Measurements from ENCODE around the gene AOPEP. TPM values are rescaled to one million over a fixed set of nuclear protein-coding genes. Genes with fewer than 3 reads are reported as not detected.

Gene AOPEP
- total RNA-seq, 2 experiments from 2014 or later = 10.7 to 12.2 TPM

- peaks cover 1% of the 10 kb centered on the region for H3K4me1 Mint-ChIP-seq (ENCODE audit: low read depth)
- POLR2A ChIA-PET = no interaction called here
- H3K36me3 Mint-ChIP-seq = no peaks in the 10 kb centered on the region
- CTCF ChIA-PET = interaction anchor here (0.7 kb wide), 1 partner anchor 411 kb away, joined by 3 read pairs; no protein-coding TSS in a partner anchor
- H3K9me3 Mint-ChIP-seq = no peaks in the 10 kb centered on the region
- DNase-seq = no peak
- intact Hi-C loops (cut with micrococcal nuclease) = loop anchor here (10.0 kb wide), 1 partner anchor 346 kb away; a partner anchor contains a TSS
- H3K4me3 Mint-ChIP-seq = no peak overlapping the region
- peaks cover 9% of the 10 kb centered on the region for H3K27me3 Mint-ChIP-seq
- H3K27ac Mint-ChIP-seq = no peak overlapping the region
Observed at GRCh38 chr9:94720846-94721549, 5.5 kb upstream of the AOPEP start.

- intact Hi-C loops (cut with micrococcal nuclease) = loop anchor here (10.0 kb wide), 1 partner anchor 347 kb away; a partner anchor contains a TSS
- CTCF ChIA-PET = interaction anchor here (0.7 kb wide), 1 partner anchor 410 kb away, joined by 3 read pairs; no protein-coding TSS in a partner anchor
- POLR2A ChIA-PET = no interaction called here
Observed at GRCh38 chr9:94721754-94722153, 4.7 kb upstream of the AOPEP start.

GRCh38 chr9:94725293-94725692, 1.2 kb upstream of the AOPEP start:
- Mint-ChIP-seq H3K36me3 (peaks cover 1% of the 10 kb centered on the region), H3K27me3 (peaks cover 3% of the 10 kb centered on the region), H3K27ac (no peak overlapping the region), H3K4me1 (ENCODE audit: low read depth) (peaks cover 12% of the 10 kb centered on the region), H3K4me3 (no peak overlapping the region), H3K9me3 (no peaks in the 10 kb centered on the region)
- DNase-seq = no peak
- ChIA-PET POLR2A (no interaction called here), CTCF (interaction anchor here (0.7 to 1.6 kb wide), 3 partner anchors 403 to 443 kb away, joined by 3 to 9 read pairs (median 6); no protein-coding TSS in a partner anchor)
- intact Hi-C loops (cut with micrococcal nuclease) = loop anchor here (5.0 to 10.0 kb wide), 2 partner anchors 350 to 782 kb away; a partner anchor contains a TSS

More at GRCh38 chr9:94721754-94722153, 4.7 kb upstream of the AOPEP start:
- no peak for DNase-seq
- no peak overlapping the region for H3K4me3 Mint-ChIP-seq
- H3K9me3 Mint-ChIP-seq = no peaks in the 10 kb centered on the region
- H3K27ac Mint-ChIP-seq = no peak overlapping the region
- peaks cover 5% of the 10 kb centered on the region for H3K27me3 Mint-ChIP-seq
- H3K4me1 Mint-ChIP-seq (ENCODE audit: low read depth) = peaks cover 1% of the 10 kb centered on the region
- no peaks in the 10 kb centered on the region for H3K36me3 Mint-ChIP-seq

GRCh38 chr9:94728719-94729118, 2.2 kb downstream of the AOPEP start:
- no peak overlapping the region for H3K4me3 Mint-ChIP-seq
- H3K27me3 Mint-ChIP-seq = no peaks in the 10 kb centered on the region
- peaks cover 12% of the 10 kb centered on the region for H3K4me1 Mint-ChIP-seq (ENCODE audit: low read depth)
- intact Hi-C loops (cut with micrococcal nuclease) = loop anchor here (5.0 to 10.0 kb wide), 2 partner anchors 354 to 779 kb away; a partner anchor contains a TSS
- no peaks in the 10 kb centered on the region for H3K9me3 Mint-ChIP-seq
- ChIA-PET CTCF (no interaction called here), POLR2A (no interaction called here)
- H3K36me3 Mint-ChIP-seq = peaks cover 1% of the 10 kb centered on the region
- no peak for DNase-seq
- no peak overlapping the region for H3K27ac Mint-ChIP-seq

GRCh38 chr9:94729199-94729598, 2.7 kb downstream of the AOPEP start:
- intact Hi-C loops (cut with micrococcal nuclease) = loop anchor here (5.0 to 10.0 kb wide), 2 partner anchors 354 to 778 kb away; a partner anchor contains a TSS
- H3K36me3 Mint-ChIP-seq = peaks cover 1% of the 10 kb centered on the region
- DNase-seq = no peak

GRCh38 chr9:94734054-94734754, 7.7 kb downstream of the AOPEP start:
- Mint-ChIP-seq H3K9me3 (no peaks in the 10 kb centered on the region), H3K27me3 (no peaks in the 10 kb centered on the region), H3K4me3 (no peak overlapping the region), H3K4me1 (ENCODE audit: low read depth) (no peaks in the 10 kb centered on the region), H3K36me3 (no peaks in the 10 kb centered on the region), H3K27ac (no peak overlapping the region)
- ChIA-PET CTCF (no interaction called here), POLR2A (no interaction called here)
- intact Hi-C loops (cut with micrococcal nuclease) = no loop called here
- DNase-seq = no peak

More at GRCh38 chr9:94729199-94729598, 2.7 kb downstream of the AOPEP start:
- ChIA-PET POLR2A (no interaction called here), CTCF (no interaction called here)
- H3K4me3 Mint-ChIP-seq = no peak overlapping the region
- no peaks in the 10 kb centered on the region for H3K9me3 Mint-ChIP-seq
- H3K27me3 Mint-ChIP-seq = no peaks in the 10 kb centered on the region
- peaks cover 12% of the 10 kb centered on the region for H3K4me1 Mint-ChIP-seq (ENCODE audit: low read depth)
- H3K27ac Mint-ChIP-seq = no peak overlapping the region

- Mint-ChIP-seq H3K36me3 (peaks cover 2% of the 10 kb centered on the region), H3K9me3 (no peaks in the 10 kb centered on the region), H3K4me3 (no peak overlapping the region), H3K4me1 (ENCODE audit: low read depth) (no peaks in the 10 kb centered on the region), H3K27ac (no peak overlapping the region), H3K27me3 (no peaks in the 10 kb centered on the region)
- POLR2A ChIA-PET = no interaction called here
- CTCF ChIA-PET = no interaction called here
- no peak for DNase-seq
- intact Hi-C loops (cut with micrococcal nuclease) = no loop called here
Observed at GRCh38 chr9:94736759-94737158, 10.3 kb downstream of the AOPEP start.

GRCh38 chr9:94740145-94740840, 13.8 kb downstream of the AOPEP start:
- Mint-ChIP-seq H3K27me3 (no peaks in the 10 kb centered on the region), H3K36me3 (peaks cover 9% of the 10 kb centered on the region), H3K9me3 (no peaks in the 10 kb centered on the region), H3K4me3 (no peak overlapping the region), H3K4me1 (ENCODE audit: low read depth) (no peaks in the 10 kb centered on the region), H3K27ac (no peak overlapping the region)
- DNase-seq = no peak
- ChIA-PET POLR2A (no interaction called here), CTCF (no interaction called here)
- intact Hi-C loops (cut with micrococcal nuclease) = no loop called here

GRCh38 chr9:94741866-94742265, 15.4 kb downstream of the AOPEP start:
- ChIA-PET CTCF (no interaction called here), POLR2A (no interaction called here)
- no peaks in the 10 kb centered on the region for H3K4me1 Mint-ChIP-seq (ENCODE audit: low read depth)
- peaks cover 12% of the 10 kb centered on the region for H3K36me3 Mint-ChIP-seq
- no peaks in the 10 kb centered on the region for H3K9me3 Mint-ChIP-seq
- intact Hi-C loops (cut with micrococcal nuclease) = no loop called here
- DNase-seq = no peak
- H3K27ac Mint-ChIP-seq = no peak overlapping the region
- no peaks in the 10 kb centered on the region for H3K27me3 Mint-ChIP-seq
- H3K4me3 Mint-ChIP-seq = no peak overlapping the region

GRCh38 chr9:94743035-94743954, 16.8 kb downstream of the AOPEP start:
- ChIA-PET CTCF (interaction anchor here (0.7 kb wide), 1 partner anchor 24 kb away, joined by 3 read pairs; no protein-coding TSS in a partner anchor), POLR2A (no interaction called here)
- H3K36me3 Mint-ChIP-seq = peaks cover 17% of the 10 kb centered on the region
- DNase-seq = no peak
- intact Hi-C loops (cut with micrococcal nuclease) = no loop called here
- no peak overlapping the region for H3K27ac Mint-ChIP-seq
- no peaks in the 10 kb centered on the region for H3K27me3 Mint-ChIP-seq
- peaks cover 6% of the 10 kb centered on the region for H3K9me3 Mint-ChIP-seq
- H3K4me1 Mint-ChIP-seq (ENCODE audit: low read depth) = no peaks in the 10 kb centered on the region
- H3K4me3 Mint-ChIP-seq = no peak overlapping the region

GRCh38 chr9:94745806-94746540, 19.5 kb downstream of the AOPEP start:
- POLR2A ChIA-PET = no interaction called here
- H3K27me3 Mint-ChIP-seq = no peaks in the 10 kb centered on the region
- intact Hi-C loops (cut with micrococcal nuclease) = no loop called here
- H3K36me3 Mint-ChIP-seq = peaks cover 32% of the 10 kb centered on the region
- no peaks in the 10 kb centered on the region for H3K4me1 Mint-ChIP-seq (ENCODE audit: low read depth)
- H3K9me3 Mint-ChIP-seq = peaks cover 23% of the 10 kb centered on the region
- CTCF ChIA-PET = no interaction called here
- no peak overlapping the region for H3K4me3 Mint-ChIP-seq
- no peak for DNase-seq
- no peak overlapping the region for H3K27ac Mint-ChIP-seq

All from activated CD4-positive, alpha-beta memory T cell treated with anti-CD3 and anti-CD28 coated beads for 36 hours (primary cell).